ENCODE measurements around the gene ZC3H7A. TPM values are rescaled to one million over a fixed set of nuclear protein-coding genes. Genes with fewer than 3 reads are reported as not detected.
"Not testable (repeated sequence)": the region's sequence is repeated elsewhere in the genome, so short reads cannot be mapped to it uniquely, and the experiment has no call there.

Gene ZC3H7A
- total RNA-seq, 1 donor from 2014 or later, result 36.0 TPM

- DNase-seq, result no peak
Observed at GRCh38 chr16:11799509-11800381, 2.7 kb upstream of the ZC3H7A start.

GRCh38 chr16:11799017-11799381, 1.9 kb upstream of the ZC3H7A start:
- DNase-seq, result no peak

DNA sequence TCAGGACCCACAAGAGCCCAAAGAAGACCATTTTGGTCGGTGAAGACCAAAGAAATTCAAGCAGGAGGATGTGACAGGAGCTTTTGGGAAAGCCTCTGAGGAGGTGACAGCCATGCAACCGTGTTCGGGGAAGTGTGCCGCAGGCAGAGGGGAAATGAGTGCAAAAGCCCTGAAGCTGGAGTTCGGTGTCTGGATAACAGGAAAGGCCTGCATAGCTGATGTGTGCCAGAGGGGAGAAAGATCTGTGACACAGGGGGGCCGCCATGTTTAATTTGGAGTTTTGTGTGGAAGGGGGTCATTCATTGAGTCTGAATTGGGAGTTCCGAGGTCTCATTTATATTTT, 870 bp upstream of the ZC3H7A start:
- no peak for DNase-seq

GRCh38 chr16:11796227-11797165, 562 bp downstream of the ZC3H7A start:
- no peak for DNase-seq

DNA sequence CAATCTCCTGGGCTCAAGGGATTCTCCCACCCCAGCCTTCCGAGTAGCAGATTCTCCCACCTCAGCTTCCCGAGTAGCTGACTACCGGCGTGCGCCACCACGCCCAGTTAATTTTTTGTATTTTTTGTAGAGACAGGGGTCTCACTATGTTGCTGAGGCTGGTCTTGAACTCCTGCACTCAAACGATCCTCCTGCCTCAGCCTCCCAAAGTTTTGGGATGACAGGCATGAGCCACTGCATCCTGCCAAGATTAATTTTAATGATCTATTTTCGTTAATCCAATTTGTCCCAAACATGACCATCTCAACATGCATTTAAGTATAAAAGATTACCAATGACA, 1.2 kb downstream of the ZC3H7A start:
- DNase-seq, result no peak

DNA sequence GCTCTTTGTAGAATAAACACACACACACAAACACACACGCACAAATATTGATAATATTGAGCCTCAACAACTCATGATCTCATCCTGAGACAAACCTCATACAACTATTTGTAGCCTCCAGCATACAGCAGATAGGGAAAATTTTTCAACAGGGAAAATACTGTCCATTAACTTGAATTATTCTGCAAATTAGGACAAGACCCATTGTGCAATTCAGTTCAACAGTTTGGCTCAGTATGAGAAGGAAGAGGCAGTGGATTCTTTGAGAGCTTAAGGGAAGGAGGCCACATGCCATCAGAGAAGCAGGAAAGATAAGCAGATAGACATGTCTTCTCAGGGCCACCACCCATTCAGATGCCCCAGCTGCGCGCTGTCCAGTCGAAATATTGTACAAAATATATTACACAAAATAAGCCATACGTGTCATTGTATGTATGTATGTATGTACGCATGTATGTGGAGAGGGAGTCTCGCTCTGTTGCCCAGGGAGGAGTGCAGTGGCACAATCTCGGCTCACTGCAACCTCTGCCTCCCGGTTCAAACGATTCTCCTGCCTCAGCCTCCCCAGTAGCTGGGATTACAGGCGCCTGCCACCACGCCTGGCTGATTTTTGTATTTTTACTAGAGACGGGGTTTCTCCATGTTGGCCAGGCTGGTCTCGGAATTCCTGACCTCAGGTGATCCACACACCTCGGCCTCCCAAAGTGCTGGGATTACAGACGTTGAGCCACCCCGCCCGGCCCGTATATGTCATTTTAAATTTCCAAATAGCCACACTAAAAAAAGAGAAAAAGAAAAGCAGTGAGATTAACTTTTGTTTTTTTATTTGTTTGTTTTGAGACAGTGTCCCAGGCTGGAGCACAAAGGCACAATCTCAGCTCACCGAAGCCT, 1.8 kb downstream of the ZC3H7A start:
- DNase-seq, result no peak

- no peak for DNase-seq
Observed at GRCh38 chr16:11794447-11794846, 2.6 kb downstream of the ZC3H7A start.

- DNase-seq, result no peak
Observed at GRCh38 chr16:11793840-11794239, 3.2 kb downstream of the ZC3H7A start.

DNA sequence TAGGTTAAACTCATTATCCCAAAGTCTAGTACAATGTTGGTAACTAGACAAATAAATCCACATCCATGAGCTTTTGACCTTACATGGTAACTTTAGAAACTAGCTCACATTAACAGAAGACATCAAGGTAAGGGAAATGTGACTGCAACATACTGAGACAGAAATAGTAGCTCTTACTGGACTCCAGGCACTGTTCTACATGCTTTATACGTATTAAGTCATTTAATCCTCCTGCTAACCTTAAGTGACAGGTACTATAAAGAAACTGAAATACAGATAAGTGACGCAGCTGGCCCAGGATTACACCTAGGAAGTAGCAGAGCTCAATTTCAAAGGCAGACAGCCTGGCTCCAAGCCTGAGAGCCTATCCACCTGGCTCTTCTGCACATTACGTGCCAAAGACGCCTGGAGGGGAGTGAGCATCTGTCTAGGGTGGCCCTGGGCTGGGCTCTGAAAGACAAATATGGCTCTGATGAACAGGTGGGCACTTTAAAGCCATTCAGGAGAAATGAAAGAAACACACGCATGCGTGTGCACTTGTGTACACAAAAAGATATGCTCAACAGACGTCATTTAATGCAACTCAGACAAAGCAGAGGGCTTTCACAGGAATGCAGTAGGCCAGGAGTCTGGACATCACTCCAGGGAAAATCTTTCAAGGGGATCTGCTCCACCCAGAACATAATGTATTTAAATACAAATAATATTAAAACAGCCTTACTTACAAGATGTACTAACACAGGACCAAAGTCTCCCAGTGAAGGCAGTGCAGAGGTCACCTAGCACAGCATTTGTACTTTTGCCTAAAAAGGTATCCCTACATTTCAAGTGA, 4.4 kb downstream of the ZC3H7A start:
- DNase-seq, result no peak

- DNase-seq, result no peak
Observed at GRCh38 chr16:11791144-11791828, 5.8 kb downstream of the ZC3H7A start.

DNA sequence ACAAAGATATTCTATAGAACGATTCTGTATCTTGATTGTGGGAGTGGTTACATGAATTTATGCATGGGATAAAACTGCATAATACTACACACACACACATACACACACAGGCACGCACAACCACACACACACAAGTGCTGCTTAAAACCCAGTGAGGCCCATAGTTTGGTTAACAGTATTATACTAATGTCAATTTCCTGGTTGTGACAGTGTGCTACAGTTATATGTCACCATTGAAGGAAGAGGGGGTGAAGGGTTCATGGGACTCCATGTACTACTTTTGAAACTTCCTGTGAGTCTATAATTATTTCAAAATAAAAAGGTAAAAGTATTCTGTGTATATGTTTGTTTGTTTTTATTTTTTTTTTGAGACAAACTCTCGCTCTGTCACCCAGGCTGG, 8.1 kb downstream of the ZC3H7A start:
- DNase-seq, result no peak

GRCh38 chr16:11784980-11785599, 12.0 kb downstream of the ZC3H7A start:
- not testable (repeated sequence) for DNase-seq

- not testable (repeated sequence) for DNase-seq
Observed at GRCh38 chr16:11784381-11784780, 12.7 kb downstream of the ZC3H7A start.

DNA sequence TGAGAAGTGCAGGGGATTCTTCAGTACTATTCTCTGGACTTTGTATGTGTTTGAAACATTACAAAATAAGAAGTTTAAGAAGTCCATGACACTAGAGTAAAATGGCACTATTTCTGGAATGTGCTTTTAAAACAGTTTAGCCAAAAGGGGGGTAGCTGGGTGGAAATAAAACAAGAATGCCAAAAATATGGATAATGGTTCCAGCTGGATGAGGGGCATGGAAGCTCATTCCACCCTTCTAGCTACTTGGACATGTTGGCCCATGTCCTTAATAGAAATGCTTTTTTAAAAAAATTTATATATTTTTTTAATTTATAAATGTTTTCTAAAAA, 13.1 kb downstream of the ZC3H7A start:
- DNase-seq, result no peak

GRCh38 chr16:11783319-11784037, 13.6 kb downstream of the ZC3H7A start:
- no peak for DNase-seq

DNA sequence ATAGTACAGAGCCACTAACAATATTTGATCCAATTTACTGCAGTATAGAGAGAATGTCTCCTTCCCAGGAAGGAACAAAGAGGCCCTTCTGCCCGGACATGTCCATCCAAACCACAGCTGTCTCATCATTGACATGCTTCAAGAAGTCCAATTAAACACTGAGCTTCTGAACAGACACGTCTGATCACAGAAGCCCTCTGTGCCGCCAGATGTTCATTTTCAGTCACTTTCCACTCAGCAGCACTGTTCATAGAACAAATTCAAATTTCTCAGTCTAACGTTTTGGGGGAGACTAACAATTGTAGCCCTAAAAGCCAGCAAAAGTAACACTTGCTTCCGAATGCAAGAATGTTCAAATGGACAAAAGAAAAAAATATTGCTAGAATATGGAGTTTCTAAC, 15.3 kb downstream of the ZC3H7A start:
- DNase-seq, result peak; percentile 24

GRCh38 chr16:11780991-11781680, 15.9 kb downstream of the ZC3H7A start:
- no peak for DNase-seq

DNA sequence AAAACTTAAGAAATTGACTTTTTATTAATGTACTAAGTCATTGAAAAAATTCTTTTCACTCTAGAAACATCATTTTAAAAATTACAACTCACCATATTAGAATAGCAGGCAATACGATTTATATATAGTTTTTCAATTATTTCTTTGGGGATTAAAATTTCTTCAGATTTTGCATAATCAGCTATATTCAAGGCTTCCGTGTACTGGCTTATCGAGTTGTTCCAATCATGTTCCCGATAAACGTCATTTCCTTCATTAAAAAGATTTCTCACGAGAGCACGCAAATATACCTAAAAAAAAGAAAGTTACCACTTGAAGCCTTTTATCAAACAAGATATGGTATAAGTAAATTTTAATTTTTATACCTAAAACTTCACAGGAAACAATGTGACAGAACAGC, 18.0 kb downstream of the ZC3H7A start:
- DNase-seq, result no peak

DNA sequence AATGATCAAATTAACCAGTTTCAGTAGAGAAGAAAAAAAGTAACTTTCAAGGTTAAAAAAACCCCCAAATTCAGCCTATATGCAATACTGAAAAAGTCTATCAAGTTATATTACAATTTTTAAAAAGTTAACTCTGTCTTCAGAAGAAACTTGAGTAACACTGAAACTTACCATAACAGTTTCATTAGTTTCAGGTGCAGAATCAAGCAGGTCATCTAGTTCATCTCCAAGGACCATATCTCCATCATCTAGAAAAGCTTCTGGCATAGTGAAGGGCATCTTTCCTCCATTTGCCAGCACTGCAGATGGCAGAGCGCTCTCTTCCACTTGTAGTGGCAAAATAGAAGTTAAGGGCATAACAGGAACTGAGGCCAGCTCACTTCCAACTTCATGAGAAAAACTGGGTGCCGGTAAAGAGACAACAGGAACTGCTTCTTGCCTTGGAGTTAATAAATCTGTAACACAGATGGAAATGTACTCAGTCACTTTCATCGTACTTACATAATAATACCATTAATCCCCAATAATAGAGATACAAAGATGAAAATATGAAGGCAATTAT, 22.9 kb downstream of the ZC3H7A start:
- no peak for DNase-seq
